AG04450 (cell line): ENCODE measurements around the gene OLFML2B. TPM values are rescaled to one million over a fixed set of nuclear protein-coding genes. Genes with fewer than 3 reads are reported as not detected.

ENCODE experiments used
- CTCF ChIA-PET: fragments of 300-600, 350-600 bp; formaldehyde crosslinking; extraction: SDS; loops from one replicate; lab custom pipeline; 2022; ENCODE audit warnings: antibody characterized with exemption, inconsistent platforms; lab: Charles Lee
- POLR2A ChIA-PET: fragments of 350-600 bp; formaldehyde crosslinking; extraction: SDS; loops from one replicate; lab custom pipeline; 2021; ENCODE audit warnings: antibody characterized with exemption, inconsistent platforms; lab: Yijun Ruan, JAX
- DNase-seq: peaks from one replicate; pipeline ENCODE4 v3.0.0-alpha.2; 2011; ENCODE audit warnings: low read depth, low spot score
- H3K27ac ChIP-seq: one replicate; pipeline ENCODE4 v1.5.1; 2012; ENCODE audit warnings: low read depth, low read length, control low read depth
- H3K27me3 ChIP-seq: one replicate; pipeline ENCODE4 v1.6.0; 2012; ENCODE audit warnings: low read length; ENCODE audit not compliant: control insufficient read depth, insufficient read depth
- H3K4me3 ChIP-seq: 2 replicates; pipeline ENCODE4 v1.5.1; 2011; ENCODE audit warnings: mild to moderate bottlenecking, low read depth, low read length, control low read depth
- H3K9me3 ChIP-seq: 2 replicates; pipeline ENCODE4 v1.5.1; 2012; ENCODE audit warnings: low read length; ENCODE audit not compliant: control insufficient read depth, insufficient read depth
- polyA plus RNA-seq: library from polyadenylated mRNA; depleted of rRNA; stranded (reverse); fragments of >200 nt; gene quantifications from 2 replicates; pipeline ENCODE4 v1.2.3, GENCODE V29; 2011; rRNA removed
- TF ChIP-seq, protein P1 (sequence below): IDR thresholded peaks from 2 replicates; pipeline ENCODE4 v1.5.1; 2011; ENCODE audit warnings: low read depth, low read length, control low read depth, inconsistent platforms

OLFML2B gene
- polyA plus RNA-seq, 1 experiment: 0.68 TPM

DNA sequence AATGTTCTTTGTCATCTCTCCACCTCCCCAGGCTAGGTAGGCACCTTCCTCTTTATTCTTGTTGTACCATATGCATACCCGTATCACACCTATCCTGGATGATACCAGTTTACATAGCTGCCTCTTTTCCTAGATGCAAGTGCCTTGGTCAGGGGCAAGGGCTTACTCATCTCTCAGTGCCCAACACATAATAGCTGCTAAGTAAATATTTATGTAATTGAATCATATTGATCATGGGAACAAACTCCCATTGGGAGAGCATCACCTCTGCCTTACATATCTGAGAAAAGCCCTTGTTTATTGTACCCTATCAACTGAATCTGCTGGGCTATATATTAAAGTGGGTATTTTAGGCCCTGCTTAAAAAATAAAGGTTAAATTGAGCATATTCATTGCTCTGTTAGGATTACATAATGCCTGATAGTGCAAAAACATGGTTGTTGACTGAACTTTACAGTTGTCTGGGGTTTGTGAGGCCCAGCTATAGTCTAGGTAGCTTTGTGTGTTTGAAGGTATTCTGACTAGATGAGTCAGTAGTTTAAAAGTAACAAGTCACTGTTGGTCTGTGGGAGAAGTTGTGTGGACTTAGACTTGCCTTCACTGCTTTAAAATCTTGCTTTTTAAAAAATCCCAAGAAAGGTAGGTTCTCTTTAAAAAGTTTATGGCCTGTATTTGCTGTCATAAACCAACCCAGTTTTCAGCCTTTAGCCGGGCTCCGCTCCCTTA, 82.6 kb downstream of the OLFML2B start:
- TF ChIP-seq, protein P1, sequence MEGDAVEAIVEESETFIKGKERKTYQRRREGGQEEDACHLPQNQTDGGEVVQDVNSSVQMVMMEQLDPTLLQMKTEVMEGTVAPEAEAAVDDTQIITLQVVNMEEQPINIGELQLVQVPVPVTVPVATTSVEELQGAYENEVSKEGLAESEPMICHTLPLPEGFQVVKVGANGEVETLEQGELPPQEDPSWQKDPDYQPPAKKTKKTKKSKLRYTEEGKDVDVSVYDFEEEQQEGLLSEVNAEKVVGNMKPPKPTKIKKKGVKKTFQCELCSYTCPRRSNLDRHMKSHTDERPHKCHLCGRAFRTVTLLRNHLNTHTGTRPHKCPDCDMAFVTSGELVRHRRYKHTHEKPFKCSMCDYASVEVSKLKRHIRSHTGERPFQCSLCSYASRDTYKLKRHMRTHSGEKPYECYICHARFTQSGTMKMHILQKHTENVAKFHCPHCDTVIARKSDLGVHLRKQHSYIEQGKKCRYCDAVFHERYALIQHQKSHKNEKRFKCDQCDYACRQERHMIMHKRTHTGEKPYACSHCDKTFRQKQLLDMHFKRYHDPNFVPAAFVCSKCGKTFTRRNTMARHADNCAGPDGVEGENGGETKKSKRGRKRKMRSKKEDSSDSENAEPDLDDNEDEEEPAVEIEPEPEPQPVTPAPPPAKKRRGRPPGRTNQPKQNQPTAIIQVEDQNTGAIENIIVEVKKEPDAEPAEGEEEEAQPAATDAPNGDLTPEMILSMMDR: no peak
- no peak for DNase-seq
- H3K4me3 ChIP-seq: no peak overlapping the region
- no peaks in the 10 kb centered on the region for H3K27me3 ChIP-seq
- no peak overlapping the region for H3K27ac ChIP-seq
- ChIA-PET CTCF (interaction anchor here (0.7 kb wide), 1 partner anchor 149 kb away, joined by 5 read pairs; no protein-coding TSS in a partner anchor), POLR2A (interaction anchor here (0.7 kb wide), 1 partner anchor 62 kb away, joined by 3 read pairs; no protein-coding TSS in a partner anchor)
- H3K9me3 ChIP-seq: no peaks in the 10 kb centered on the region

DNA sequence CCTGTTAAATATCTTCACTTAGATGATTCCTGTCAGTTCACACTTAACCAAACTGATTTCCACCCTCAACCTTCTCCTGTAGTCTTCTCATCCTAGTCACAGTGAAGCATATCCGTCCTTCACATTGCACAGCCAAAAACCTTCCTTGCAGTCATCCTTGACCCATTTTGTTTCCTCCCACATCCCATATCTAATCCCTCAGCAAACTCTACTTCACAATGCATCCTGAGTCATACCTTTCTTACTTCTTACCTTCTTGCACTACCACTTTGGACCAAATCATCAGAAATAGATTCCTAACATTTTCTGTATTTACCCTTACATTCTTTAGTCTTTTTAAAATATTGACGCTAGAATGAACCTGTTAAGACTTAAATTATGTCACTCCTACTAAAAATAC, 86.9 kb downstream of the OLFML2B start:
- Histone ChIP-seq H3K9me3 (no peaks in the 10 kb centered on the region), H3K27ac (no peak overlapping the region), H3K27me3 (no peaks in the 10 kb centered on the region), H3K4me3 (no peak overlapping the region)
- CTCF ChIA-PET: no interaction called here
- DNase-seq: no peak
- TF ChIP-seq, protein P1: no peak
- POLR2A ChIA-PET: no interaction called here

DNA sequence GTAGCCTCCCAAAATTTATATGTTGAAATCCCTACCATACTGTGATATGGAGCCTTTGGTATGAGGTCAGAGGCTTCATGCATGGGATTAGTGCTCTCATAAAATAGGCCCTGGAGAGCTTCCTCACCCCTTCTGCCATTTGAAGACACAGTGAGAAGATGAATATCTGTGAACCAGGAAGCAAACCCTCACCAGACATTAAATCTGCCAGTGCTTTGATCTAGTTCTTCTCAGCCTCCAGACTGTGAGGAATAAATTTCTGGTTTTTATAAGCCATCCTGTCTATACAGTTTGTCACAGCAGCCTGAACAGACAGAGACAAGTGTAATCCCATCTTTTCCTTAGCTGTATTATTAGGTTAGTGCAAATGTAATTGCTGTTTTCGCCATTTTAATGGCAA, 88.4 kb downstream of the OLFML2B start:
- no peak overlapping the region for H3K4me3 ChIP-seq
- no peak overlapping the region for H3K27ac ChIP-seq
- ChIA-PET POLR2A (no interaction called here), CTCF (no interaction called here)
- H3K27me3 ChIP-seq: no peaks in the 10 kb centered on the region
- DNase-seq: no peak
- no peaks in the 10 kb centered on the region for H3K9me3 ChIP-seq
- TF ChIP-seq, protein P1: no peak

DNA sequence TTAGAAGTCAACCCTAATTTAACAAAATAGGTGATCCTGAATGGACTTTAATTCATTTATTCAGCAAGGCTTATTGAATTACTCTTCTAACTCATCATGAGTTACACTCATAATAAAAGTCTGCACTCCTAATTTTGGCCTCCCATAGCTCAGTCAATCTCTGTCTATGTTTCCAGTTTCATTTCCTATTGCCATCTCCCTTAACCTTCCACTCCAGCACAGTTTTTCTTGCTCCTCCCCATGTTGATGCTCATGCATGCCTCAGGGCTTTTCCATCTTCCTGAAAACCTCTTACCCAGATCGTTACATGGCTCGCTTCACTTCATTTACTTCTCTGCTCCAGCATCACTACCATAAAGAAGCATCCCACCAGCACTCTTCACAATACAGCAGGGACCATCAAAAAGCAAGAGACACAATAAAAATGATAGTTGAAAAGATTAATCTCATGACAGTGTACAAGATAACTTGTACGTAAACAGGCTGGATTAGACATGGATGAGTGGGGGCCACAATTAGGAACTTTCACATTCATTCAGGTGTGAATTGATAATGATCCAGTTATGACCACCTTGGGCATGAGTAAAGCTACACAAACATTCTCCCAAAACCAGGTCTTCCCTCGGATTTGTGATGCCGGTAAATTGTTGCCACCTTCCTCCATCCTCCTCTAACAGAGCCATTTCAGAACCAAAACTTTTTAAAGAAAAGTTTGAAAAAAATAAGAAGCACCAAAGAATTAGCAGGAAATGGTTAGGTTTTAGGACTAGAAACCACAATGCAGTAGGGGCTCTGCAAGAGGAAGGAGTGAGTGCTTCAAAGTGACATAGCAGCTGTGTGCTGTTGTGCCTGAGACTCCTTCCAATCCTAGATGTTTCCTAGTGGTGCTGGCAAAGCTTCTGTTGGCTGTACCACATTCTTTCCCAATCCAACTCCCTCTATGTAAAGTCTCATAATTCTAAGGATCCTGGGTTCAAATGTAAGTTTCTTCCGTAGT, 89.8 kb downstream of the OLFML2B start:
- no peak overlapping the region for H3K27ac ChIP-seq
- ChIA-PET POLR2A (no interaction called here), CTCF (interaction anchor here (1.1 kb wide), 1 partner anchor 11 kb away, joined by 3 read pairs; no protein-coding TSS in a partner anchor)
- no peak for DNase-seq
- H3K9me3 ChIP-seq: no peaks in the 10 kb centered on the region
- H3K4me3 ChIP-seq: no peak overlapping the region
- no peaks in the 10 kb centered on the region for H3K27me3 ChIP-seq
- TF ChIP-seq, protein P1: no peak

Other genes with a start within 250 kb of the OLFML2B start
- gene NOS1AP, start 45.8 kb upstream of the OLFML2B start, polyA plus RNA-seq: 0.04 and 0.12 TPM in 2 replicates